Progenitor cell of endocrine pancreas (in vitro differentiated cells): ENCODE measurements around the gene ALOX15. TPM values are rescaled to one million over a fixed set of nuclear protein-coding genes. Genes with fewer than 3 reads are reported as not detected.
A peak's percentile ranks its signal among the peaks of the same experiment; 100 is the strongest.

Experiments
- DNase-seq: peaks from one replicate; pipeline ENCODE4 v3.0.0; 2021; ENCODE audit warnings: low spot score; ENCODE audit not compliant: unreplicated experiment
- H3K27ac Mint-ChIP-seq: 2 replicates; pipeline ENCODE4 v1.8.0; 2021; ENCODE audit warnings: mild to moderate bottlenecking, moderate library complexity, mixed read lengths
- H3K27me3 Mint-ChIP-seq: 2 replicates; pipeline ENCODE4 v1.8.0; 2021; ENCODE audit warnings: mixed read lengths
- H3K36me3 Mint-ChIP-seq: 2 replicates; pipeline ENCODE4 v1.8.0; 2022; ENCODE audit warnings: mixed read lengths; ENCODE audit not compliant: insufficient read depth
- H3K4me1 Mint-ChIP-seq: 2 replicates; pipeline ENCODE4 v1.8.0; 2021; ENCODE audit warnings: low read depth, mixed read lengths
- H3K4me3 Mint-ChIP-seq: 2 replicates; pipeline ENCODE4 v1.8.0; 2021; ENCODE audit warnings: low read depth, mild to moderate bottlenecking, moderate library complexity, mixed read lengths
- H3K9me3 Mint-ChIP-seq: 2 replicates; pipeline ENCODE4 v1.8.0; 2021; ENCODE audit warnings: low read depth, mixed read lengths
- total RNA-seq: library from RNA; stranded (reverse); gene quantifications from 2 replicates; pipeline ENCODE4 v1.2.1, GENCODE V29; 2021
- TF ChIP-seq, protein P1 (sequence below): fragments of 200-600 bp; sonication (generic); IDR thresholded peaks from one replicate; pipeline ENCODE4 v1.5.0; 2021; ENCODE audit warnings: antibody characterized with exemption, mild to moderate bottlenecking; ENCODE audit not compliant: unreplicated experiment

ALOX15 gene
- total RNA-seq, 1 donor from 2014 or later = 0.69 TPM

- H3K27me3 Mint-ChIP-seq = peaks cover 39% of the 10 kb centered on the region
- TF ChIP-seq, protein P1, sequence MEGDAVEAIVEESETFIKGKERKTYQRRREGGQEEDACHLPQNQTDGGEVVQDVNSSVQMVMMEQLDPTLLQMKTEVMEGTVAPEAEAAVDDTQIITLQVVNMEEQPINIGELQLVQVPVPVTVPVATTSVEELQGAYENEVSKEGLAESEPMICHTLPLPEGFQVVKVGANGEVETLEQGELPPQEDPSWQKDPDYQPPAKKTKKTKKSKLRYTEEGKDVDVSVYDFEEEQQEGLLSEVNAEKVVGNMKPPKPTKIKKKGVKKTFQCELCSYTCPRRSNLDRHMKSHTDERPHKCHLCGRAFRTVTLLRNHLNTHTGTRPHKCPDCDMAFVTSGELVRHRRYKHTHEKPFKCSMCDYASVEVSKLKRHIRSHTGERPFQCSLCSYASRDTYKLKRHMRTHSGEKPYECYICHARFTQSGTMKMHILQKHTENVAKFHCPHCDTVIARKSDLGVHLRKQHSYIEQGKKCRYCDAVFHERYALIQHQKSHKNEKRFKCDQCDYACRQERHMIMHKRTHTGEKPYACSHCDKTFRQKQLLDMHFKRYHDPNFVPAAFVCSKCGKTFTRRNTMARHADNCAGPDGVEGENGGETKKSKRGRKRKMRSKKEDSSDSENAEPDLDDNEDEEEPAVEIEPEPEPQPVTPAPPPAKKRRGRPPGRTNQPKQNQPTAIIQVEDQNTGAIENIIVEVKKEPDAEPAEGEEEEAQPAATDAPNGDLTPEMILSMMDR = no peak
- no peak overlapping the region for H3K27ac Mint-ChIP-seq
- peaks cover 25% of the 10 kb centered on the region for H3K4me1 Mint-ChIP-seq
- H3K4me3 Mint-ChIP-seq = peak overlapping the region; percentile 84
- no peak for DNase-seq
- H3K9me3 Mint-ChIP-seq = no peaks in the 10 kb centered on the region
- H3K36me3 Mint-ChIP-seq = no peaks in the 10 kb centered on the region
Observed at GRCh38 chr17:4583206-4583605, 58.3 kb downstream of the ALOX15 start.

- H3K4me1 Mint-ChIP-seq = peaks cover 20% of the 10 kb centered on the region
- no peaks in the 10 kb centered on the region for H3K9me3 Mint-ChIP-seq
- H3K27me3 Mint-ChIP-seq = peaks cover 39% of the 10 kb centered on the region
- no peaks in the 10 kb centered on the region for H3K36me3 Mint-ChIP-seq
- DNase-seq = no peak
- H3K4me3 Mint-ChIP-seq = no peak overlapping the region
- TF ChIP-seq, protein P1 = no peak
- H3K27ac Mint-ChIP-seq = no peak overlapping the region
Observed at GRCh38 chr17:4582691-4583090, 58.8 kb downstream of the ALOX15 start.

GRCh38 chr17:4582101-4582501 lies 59.4 kb downstream of the ALOX15 start:
- Mint-ChIP-seq H3K9me3 (no peaks in the 10 kb centered on the region), H3K4me1 (peaks cover 22% of the 10 kb centered on the region), H3K36me3 (no peaks in the 10 kb centered on the region), H3K27me3 (peaks cover 39% of the 10 kb centered on the region), H3K4me3 (no peak overlapping the region), H3K27ac (no peak overlapping the region)
- TF ChIP-seq, protein P1 = no peak
- DNase-seq = no peak

Other genes starting within 250 kb of the ALOX15 start
- not detected in 2 replicates for gene SPNS3, start 207.7 kb downstream of the ALOX15 start, total RNA-seq
- gene SPNS2, start 142.8 kb downstream of the ALOX15 start, total RNA-seq = 0.60 and 1.5 TPM in 2 replicates
- gene MYBBP1A, start 86.3 kb downstream of the ALOX15 start, total RNA-seq = 55.2 and 55.6 TPM in 2 replicates
- gene GGT6, start 81.1 kb downstream of the ALOX15 start, total RNA-seq = not detected in 2 replicates
- 8.3 and 8.6 TPM in 2 replicates for gene SMTNL2, start 57.1 kb downstream of the ALOX15 start, total RNA-seq
- 95.2 and 103 TPM in 2 replicates for gene PELP1, start 62.5 kb upstream of the ALOX15 start, total RNA-seq
- gene ARRB2, start 69.0 kb upstream of the ALOX15 start, total RNA-seq = 52.6 and 53.8 TPM in 2 replicates
- 19.6 and 22.4 TPM in 2 replicates for gene MED11, start 89.8 kb upstream of the ALOX15 start, total RNA-seq
- gene ZMYND15, start 98.2 kb upstream of the ALOX15 start, total RNA-seq = 0.18 and 0.22 TPM in 2 replicates
- gene CXCL16, start 98.2 kb upstream of the ALOX15 start, total RNA-seq = 4.0 and 4.3 TPM in 2 replicates
- gene TM4SF5, start 130.2 kb upstream of the ALOX15 start, total RNA-seq = 0.44 and 0.57 TPM in 2 replicates
- 1.3 and 2.0 TPM in 2 replicates for gene VMO1, start 144.7 kb upstream of the ALOX15 start, total RNA-seq
- 4.0 and 4.1 TPM in 2 replicates for gene GLTPD2, start 147.3 kb upstream of the ALOX15 start, total RNA-seq
- gene PSMB6, start 154.5 kb upstream of the ALOX15 start, total RNA-seq = 126 and 137 TPM in 2 replicates
- gene PLD2, start 165.5 kb upstream of the ALOX15 start, total RNA-seq = 80.3 and 81.0 TPM in 2 replicates
- gene MINK1, start 191.7 kb upstream of the ALOX15 start, total RNA-seq = 139 and 145 TPM in 2 replicates